Superior temporal gyrus (tissue), 1 donor: ENCODE data around the gene FBXW5.

Source experiments
- DNase-seq: peaks from one replicate; pipeline ENCODE4 v3.0.0-alpha.2; 2016; ENCODE audit errors: extremely low spot score

The FBXW5 gene

DNA sequence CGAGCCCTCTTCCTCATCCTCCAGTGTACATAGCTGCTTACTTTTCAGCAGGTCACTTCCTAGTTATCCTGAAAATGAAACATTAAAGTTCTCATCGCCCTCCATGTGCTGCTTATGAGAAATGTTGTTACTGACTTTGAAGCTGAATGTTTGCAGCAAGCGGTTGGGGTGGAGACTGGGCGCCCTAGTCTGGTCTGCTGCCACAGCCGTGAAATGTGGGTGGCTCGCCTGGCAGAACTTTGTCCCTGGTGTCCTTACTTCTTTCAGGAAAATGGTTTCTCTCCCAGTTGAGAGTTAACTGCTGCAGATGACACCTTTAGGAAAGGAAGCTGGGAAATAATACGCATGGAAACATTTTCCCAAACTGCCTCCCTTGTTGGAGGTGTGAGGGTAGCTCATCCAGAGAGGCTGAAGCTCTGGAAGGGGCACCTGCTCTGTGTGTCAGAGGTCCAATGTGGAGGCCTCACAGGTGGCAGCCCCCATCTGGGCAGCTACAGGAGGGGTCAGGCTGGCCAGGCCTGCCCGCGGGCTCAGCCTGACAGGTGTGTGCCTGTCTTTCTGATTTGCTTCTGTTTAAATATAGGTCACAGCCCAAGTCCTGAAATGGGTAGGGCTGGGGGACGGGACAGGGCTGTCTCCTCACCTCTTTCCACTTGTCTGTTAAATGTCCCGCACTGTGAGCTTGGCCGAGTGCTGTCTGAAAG is 34.2 kb downstream of the FBXW5 start:
- DNase-seq = no peak

GRCh38 chr9:136907011-136907914 is 37.3 kb downstream of the FBXW5 start:
- DNase-seq = no peak

GRCh38 chr9:136906266-136906665 is 38.3 kb downstream of the FBXW5 start:
- DNase-seq = no peak

GRCh38 chr9:136903041-136903554 is 41.4 kb downstream of the FBXW5 start:
- no peak for DNase-seq

DNA sequence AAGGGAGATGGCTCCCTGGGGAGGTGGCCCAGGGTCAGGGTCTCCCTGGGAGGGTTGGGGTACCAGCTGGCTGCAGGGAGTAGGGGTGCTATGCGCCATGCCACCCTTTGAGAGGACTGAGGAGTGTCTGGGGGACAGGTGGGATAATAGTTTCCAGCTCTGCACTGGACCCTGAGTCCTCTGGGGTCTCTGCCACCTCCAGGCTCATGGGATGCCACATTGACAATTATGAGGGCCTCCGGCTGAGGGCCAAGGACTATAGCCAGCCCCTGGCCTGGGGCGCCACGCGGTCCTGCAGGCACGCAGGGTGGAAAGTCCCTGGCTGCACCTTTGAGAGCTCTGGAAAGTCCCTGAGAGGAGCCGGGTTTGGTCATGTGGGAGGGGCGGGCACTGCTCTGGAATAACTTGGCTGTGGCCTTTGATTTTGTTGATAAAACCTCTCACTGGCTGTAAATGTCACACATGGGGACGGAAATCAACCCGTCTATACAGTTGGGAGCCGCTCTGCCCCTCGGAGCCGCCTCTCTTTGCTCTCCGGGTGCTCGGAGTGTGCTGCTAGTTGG is 42.2 kb downstream of the FBXW5 start:
- no peak for DNase-seq

DNA sequence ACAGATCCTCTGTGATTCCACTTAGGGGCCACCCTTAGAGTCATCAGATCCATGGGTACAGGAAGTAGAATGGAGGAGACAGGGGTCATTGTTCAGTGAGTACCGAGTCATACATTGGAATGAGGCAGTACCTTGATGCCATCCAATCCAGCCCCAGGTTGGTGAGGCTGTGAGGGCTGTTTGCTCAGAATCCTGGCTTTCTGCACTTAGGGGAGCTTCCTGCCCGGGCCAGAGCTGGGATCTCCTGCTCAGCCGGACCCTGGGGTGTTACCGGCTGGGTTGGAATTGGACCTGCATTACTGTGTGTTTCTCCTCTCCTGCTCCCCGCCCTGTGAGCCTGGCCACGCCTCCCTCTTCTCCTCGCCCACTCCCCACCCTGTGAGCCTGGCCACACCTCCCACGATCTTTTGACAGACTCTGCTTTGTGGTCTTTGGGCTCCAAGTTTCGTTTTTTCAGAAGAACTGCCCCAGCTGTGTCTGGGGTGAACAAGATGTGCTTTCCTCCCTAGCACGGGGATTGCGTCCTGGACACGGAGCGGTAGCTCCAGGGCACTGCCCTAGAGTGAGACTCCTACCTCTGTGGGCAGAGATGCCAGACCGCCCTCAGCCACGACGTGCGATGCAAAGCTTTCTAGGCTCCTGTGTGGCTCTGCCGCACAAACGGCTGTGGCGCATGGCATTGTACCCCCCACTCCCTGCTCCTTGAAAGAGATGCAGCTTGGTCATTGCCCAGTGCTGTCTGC is 42.9 kb downstream of the FBXW5 start:
- no peak for DNase-seq

DNA sequence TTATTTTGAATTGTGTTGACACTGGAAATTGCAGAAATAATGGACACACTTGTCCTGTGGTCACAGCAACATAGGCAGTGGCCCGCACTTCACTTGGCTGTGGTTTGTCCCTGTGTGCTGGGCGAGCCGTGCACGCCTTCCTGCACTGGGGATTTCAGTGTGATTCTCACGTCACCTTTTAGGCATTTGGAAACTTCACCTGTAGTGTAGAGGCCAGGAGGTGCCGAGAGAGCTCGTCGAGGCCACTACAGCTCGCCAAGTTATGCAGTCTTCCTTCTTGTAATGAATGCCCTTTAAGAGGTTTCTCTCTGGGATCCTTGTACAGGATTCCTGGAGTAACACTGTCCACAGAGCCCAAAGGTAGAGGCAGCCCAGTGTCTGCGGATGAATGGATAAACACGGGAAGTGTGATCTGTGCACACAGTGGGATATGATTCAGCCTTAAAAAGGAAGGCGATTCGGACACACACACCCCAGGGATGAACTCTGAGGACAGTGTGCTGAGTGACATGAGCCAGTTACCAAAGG is 43.5 kb downstream of the FBXW5 start:
- DNase-seq = no peak

DNA sequence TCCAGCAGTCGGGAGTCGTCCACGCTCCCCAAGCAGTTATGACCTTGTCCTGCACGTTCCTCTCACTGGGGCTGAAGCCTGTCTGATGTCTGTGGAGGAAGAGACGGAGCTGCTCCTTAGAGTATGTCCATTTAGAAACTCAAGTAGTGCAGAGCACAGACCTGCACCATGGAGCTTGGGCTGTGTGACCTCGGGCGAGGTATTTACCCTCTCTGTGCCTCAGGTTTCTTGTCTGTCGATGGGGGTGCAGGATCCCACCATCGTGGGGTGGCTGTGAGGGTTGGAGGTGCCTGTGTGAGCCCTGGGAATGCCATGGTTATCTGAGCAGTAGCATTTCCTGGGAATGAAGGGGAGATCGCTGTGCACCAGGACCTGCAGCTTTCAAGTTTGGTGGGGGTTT is 44.0 kb downstream of the FBXW5 start:
- no peak for DNase-seq

DNA sequence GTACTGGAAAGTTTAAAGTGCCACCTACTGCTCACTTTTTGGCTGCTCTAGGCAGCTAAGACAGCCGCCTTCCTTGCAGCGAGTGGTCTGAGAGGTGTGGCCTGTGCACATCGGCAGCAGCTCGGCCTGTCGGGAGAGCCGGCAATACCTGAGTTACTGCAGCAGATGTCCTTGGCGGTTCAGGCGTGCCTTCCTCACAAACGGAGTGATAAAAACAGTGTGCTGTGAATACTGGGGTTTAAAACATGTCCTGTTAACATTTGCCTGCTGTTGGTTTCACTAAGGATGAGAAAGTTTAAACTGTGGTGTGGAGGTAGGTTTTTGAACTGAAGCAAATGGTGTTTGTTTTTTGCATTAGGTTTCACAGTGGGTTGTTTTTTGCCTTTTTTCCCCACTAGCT is 45.3 kb downstream of the FBXW5 start:
- no peak for DNase-seq

DNA sequence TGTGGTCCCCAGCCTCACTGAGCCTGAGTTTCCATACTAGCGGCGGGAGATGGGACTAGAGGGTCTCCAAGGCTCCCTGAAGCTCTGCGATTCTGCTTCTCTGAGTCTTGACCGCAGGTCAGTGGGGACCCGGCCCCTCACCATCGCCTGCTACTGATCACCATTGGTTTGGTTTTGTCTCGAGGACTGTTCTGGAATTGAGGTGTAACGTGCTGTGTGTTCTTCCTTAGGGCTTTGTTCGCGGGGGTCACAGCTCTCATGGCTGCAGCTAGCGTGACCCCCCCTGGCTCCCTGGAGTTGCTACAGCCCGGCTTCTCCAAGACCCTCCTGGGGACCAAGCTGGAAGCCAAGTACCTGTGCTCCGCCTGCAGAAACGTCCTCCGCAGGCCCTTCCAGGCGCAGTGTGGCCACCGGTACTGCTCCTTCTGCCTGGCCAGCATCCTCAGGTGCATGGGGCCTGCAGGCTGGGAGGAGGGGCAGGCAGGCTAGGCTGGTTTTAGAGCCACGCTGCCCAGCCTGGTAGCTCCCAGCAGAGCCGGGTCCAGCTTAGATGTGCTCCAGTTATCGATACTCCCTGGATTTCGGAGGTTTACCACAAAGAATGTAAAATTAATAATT is 45.9 kb downstream of the FBXW5 start:
- no peak for DNase-seq

- no peak for DNase-seq
Observed at GRCh38 chr9:136896027-136896426, 48.5 kb downstream of the FBXW5 start.

- DNase-seq = no peak
Observed at GRCh38 chr9:136890661-136891060, 53.9 kb downstream of the FBXW5 start.
